ENCODE data around the gene R3HDM2. TPM values are rescaled to one million over a fixed set of nuclear protein-coding genes. Genes with fewer than 3 reads are reported as not detected.

The R3HDM2 gene
- total RNA-seq, 2 donors from 2014 or later, result 36.6 to 54.6 TPM

- no peak for ATAC-seq (replicated peaks)
- H3K27ac Mint-ChIP-seq, result no peak overlapping the region
- no peaks in the 10 kb centered on the region for H3K36me3 Mint-ChIP-seq (ENCODE audit: low read depth)
- no peak overlapping the region for H3K4me3 Mint-ChIP-seq
- peaks cover 5% of the 10 kb centered on the region for H3K27me3 Mint-ChIP-seq
- H3K4me1 Mint-ChIP-seq, result peaks cover 6% of the 10 kb centered on the region
- H3K9me3 Mint-ChIP-seq, result no peaks in the 10 kb centered on the region
These were observed 222.1 kb downstream of the R3HDM2 start for GRCh38 chr12:57208631-57209282.

GRCh38 chr12:57207731-57208630 lies 222.9 kb downstream of the R3HDM2 start:
- ATAC-seq (replicated peaks), result no peak
- Mint-ChIP-seq H3K36me3 (ENCODE audit: low read depth) (no peaks in the 10 kb centered on the region), H3K27me3 (no peaks in the 10 kb centered on the region)

GRCh38 chr12:57205931-57206330 lies 224.9 kb downstream of the R3HDM2 start:
- ATAC-seq (replicated peaks), result peak; percentile 17
- Mint-ChIP-seq H3K27me3 (no peaks in the 10 kb centered on the region), H3K4me3 (no peak overlapping the region)

More at GRCh38 chr12:57207731-57208630, 222.9 kb downstream of the R3HDM2 start:
- Mint-ChIP-seq H3K4me3 (no peak overlapping the region), H3K4me1 (no peaks in the 10 kb centered on the region), H3K27ac (no peak overlapping the region), H3K9me3 (no peaks in the 10 kb centered on the region)

GRCh38 chr12:57205186-57205585 lies 225.7 kb downstream of the R3HDM2 start:
- Mint-ChIP-seq H3K27ac (no peak overlapping the region), H3K27me3 (no peaks in the 10 kb centered on the region), H3K4me3 (no peak overlapping the region), H3K36me3 (ENCODE audit: low read depth) (no peaks in the 10 kb centered on the region), H3K4me1 (no peaks in the 10 kb centered on the region), H3K9me3 (no peaks in the 10 kb centered on the region)
- no peak for ATAC-seq (replicated peaks)

More at GRCh38 chr12:57205931-57206330, 224.9 kb downstream of the R3HDM2 start:
- Mint-ChIP-seq H3K27ac (no peak overlapping the region), H3K9me3 (no peaks in the 10 kb centered on the region), H3K36me3 (ENCODE audit: low read depth) (no peaks in the 10 kb centered on the region), H3K4me1 (no peaks in the 10 kb centered on the region)

GRCh38 chr12:57204454-57204853 lies 226.4 kb downstream of the R3HDM2 start:
- no peaks in the 10 kb centered on the region for H3K36me3 Mint-ChIP-seq (ENCODE audit: low read depth)
- no peak overlapping the region for H3K4me3 Mint-ChIP-seq
- no peaks in the 10 kb centered on the region for H3K4me1 Mint-ChIP-seq
- no peak overlapping the region for H3K27ac Mint-ChIP-seq
- no peak for ATAC-seq (replicated peaks)
- no peaks in the 10 kb centered on the region for H3K9me3 Mint-ChIP-seq
- H3K27me3 Mint-ChIP-seq, result no peaks in the 10 kb centered on the region

GRCh38 chr12:57203791-57204190 lies 227.1 kb downstream of the R3HDM2 start:
- Mint-ChIP-seq H3K36me3 (ENCODE audit: low read depth) (no peaks in the 10 kb centered on the region), H3K27me3 (no peaks in the 10 kb centered on the region), H3K4me3 (no peak overlapping the region), H3K27ac (no peak overlapping the region), H3K4me1 (no peaks in the 10 kb centered on the region), H3K9me3 (no peaks in the 10 kb centered on the region)
- no peak for ATAC-seq (replicated peaks)

Other genes starting within 250 kb of the R3HDM2 start
- 1 to 10 TPM in 1 of 2 donors, under 1 TPM in 1; 0.34 to 1.4 TPM for gene NXPH4, start 214.2 kb downstream of the R3HDM2 start, total RNA-seq
- gene SHMT2, start 201.3 kb downstream of the R3HDM2 start, total RNA-seq, result 100 to 1,000 TPM; 232 to 320 TPM
- 1 to 10 TPM; 3.2 to 4.5 TPM for gene STAC3, start 179.9 kb downstream of the R3HDM2 start, total RNA-seq
- not detected for gene INHBC, start 3.7 kb upstream of the R3HDM2 start, total RNA-seq
- gene INHBE, start 24.3 kb upstream of the R3HDM2 start, total RNA-seq, result not detected
- 1 to 10 TPM in 1 of 2 donors, under 1 TPM in 1; 0.48 to 1.4 TPM for gene GLI1, start 28.7 kb upstream of the R3HDM2 start, total RNA-seq
- 100 to 1,000 TPM; 131 to 225 TPM for gene ARHGAP9, start 48.8 kb upstream of the R3HDM2 start, total RNA-seq
- gene MARS1, start 57.0 kb upstream of the R3HDM2 start, total RNA-seq, result 100 to 1,000 TPM; 130 to 243 TPM
- 10 to 100 TPM; 14.2 to 25.3 TPM for gene DDIT3, start 89.5 kb upstream of the R3HDM2 start, total RNA-seq
- gene MBD6, start 91.8 kb upstream of the R3HDM2 start, total RNA-seq, result 10 to 100 TPM; 78.8 to 83.1 TPM
- 10 to 100 TPM; 78.5 to 96.4 TPM for gene DCTN2, start 116.1 kb upstream of the R3HDM2 start, total RNA-seq
- gene KIF5A, start 119.0 kb upstream of the R3HDM2 start, total RNA-seq, result 1 to 10 TPM; 2.0 to 3.0 TPM
- gene PIP4K2C, start 160.1 kb upstream of the R3HDM2 start, total RNA-seq, result 10 to 100 TPM; 16.0 to 23.0 TPM
- 10 to 100 TPM; 16.7 to 19.5 TPM for gene DTX3, start 173.8 kb upstream of the R3HDM2 start, total RNA-seq
- 1 to 10 TPM; 1.5 to 1.6 TPM for gene ARHGEF25, start 180.4 kb upstream of the R3HDM2 start, total RNA-seq
- 1 to 10 TPM; 1.5 to 3.7 TPM for gene B4GALNT1, start 202.2 kb upstream of the R3HDM2 start, total RNA-seq

All from activated T-helper 17 cell treated with anti-CD3 and anti-CD28 coated beads, Interleukin-2, amount 50 U/mL, for 72 hours (primary cell).